ENCODE measurements around the gene LRPPRC.
"Not testable (repeated sequence)": the region's sequence is repeated elsewhere in the genome, so short reads cannot be mapped to it uniquely, and the experiment has no call there.

LRPPRC gene

DNA sequence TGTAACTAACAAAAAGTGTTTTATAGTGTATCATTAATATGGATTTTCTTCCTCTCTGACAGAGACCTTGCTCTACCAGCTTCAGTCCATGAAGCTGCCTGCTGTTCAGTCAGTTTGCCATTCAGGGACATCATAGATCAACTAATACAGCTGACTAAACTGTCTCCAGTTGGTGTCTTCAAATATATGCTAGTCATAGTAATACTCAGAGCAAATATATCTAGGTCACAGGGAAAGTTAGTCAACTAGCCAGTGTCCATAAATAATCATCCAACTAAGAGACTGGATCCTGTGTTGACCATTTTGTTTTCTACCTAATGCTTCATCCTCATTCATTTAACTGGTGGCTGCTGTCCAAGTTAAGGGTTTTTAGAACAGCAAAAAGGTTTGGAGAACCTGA is 38.2 kb upstream of the LRPPRC start:
- H3K4me3 ChIP-seq (ENCODE audit: low read depth, low read length): no peak overlapping the region
- TF ChIP-seq, protein P1, sequence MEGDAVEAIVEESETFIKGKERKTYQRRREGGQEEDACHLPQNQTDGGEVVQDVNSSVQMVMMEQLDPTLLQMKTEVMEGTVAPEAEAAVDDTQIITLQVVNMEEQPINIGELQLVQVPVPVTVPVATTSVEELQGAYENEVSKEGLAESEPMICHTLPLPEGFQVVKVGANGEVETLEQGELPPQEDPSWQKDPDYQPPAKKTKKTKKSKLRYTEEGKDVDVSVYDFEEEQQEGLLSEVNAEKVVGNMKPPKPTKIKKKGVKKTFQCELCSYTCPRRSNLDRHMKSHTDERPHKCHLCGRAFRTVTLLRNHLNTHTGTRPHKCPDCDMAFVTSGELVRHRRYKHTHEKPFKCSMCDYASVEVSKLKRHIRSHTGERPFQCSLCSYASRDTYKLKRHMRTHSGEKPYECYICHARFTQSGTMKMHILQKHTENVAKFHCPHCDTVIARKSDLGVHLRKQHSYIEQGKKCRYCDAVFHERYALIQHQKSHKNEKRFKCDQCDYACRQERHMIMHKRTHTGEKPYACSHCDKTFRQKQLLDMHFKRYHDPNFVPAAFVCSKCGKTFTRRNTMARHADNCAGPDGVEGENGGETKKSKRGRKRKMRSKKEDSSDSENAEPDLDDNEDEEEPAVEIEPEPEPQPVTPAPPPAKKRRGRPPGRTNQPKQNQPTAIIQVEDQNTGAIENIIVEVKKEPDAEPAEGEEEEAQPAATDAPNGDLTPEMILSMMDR (IDR thresholded peaks at IDR 0.05; ENCODE audit: control insufficient read depth, extremely low read depth, insufficient read depth): no peak
- no peak for DNase-seq (ENCODE audit: low read depth)

DNA sequence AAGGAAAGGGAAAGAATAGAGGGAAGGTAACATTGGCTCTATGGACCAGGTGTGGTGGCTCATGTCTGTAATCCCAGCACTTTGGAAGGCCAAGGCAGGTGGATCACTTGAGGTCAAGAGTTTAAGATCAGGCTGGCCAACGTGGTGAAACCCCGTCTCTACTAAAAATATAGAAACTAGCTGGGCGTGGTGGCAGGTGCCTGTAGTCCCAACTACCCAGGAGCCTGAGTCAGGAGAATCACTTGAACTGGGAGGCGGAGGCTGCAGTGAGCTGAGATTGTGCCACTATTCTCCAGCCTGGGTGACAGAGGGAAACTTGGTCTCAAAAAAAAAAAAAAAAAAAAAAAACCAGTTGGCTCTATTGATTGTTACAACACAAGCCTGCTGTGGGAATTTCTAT is 31.3 kb upstream of the LRPPRC start:
- H3K4me3 ChIP-seq (ENCODE audit: low read depth, low read length); DNase-seq (ENCODE audit: low read depth): not testable (repeated sequence)

DNA sequence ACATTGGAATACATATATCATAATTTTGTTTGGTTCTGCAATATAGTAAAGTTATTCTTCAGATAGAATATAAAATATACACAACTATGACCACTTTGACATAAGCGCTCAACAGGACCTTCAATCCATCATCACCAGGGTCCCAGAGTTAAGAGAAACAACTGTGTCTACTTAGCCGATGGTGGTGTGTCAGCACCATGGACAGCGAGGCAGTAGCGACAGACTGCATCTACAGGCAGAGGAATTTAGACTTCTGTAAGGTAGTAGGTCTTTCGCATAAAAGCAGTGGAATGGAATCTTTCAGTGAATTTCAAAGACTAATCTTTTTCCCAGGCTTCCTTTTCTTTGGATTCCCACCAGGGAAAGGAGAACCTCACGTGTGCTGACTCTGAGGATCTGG is 20.5 kb upstream of the LRPPRC start:
- no peak overlapping the region for H3K4me3 ChIP-seq (ENCODE audit: low read depth, low read length)
- DNase-seq (ENCODE audit: low read depth): peak; percentile 7
- TF ChIP-seq, protein P1 (IDR thresholded peaks at IDR 0.05; ENCODE audit: control insufficient read depth, extremely low read depth, insufficient read depth): no peak

- no peak overlapping the region for H3K4me3 ChIP-seq (ENCODE audit: low read depth, low read length)
- no peak for DNase-seq (ENCODE audit: low read depth)
- TF ChIP-seq, protein P1 (IDR thresholded peaks at IDR 0.05; ENCODE audit: control insufficient read depth, extremely low read depth, insufficient read depth): no peak
These were observed 19.4 kb upstream of the LRPPRC start for GRCh38 chr2:44015239-44015638.

DNA sequence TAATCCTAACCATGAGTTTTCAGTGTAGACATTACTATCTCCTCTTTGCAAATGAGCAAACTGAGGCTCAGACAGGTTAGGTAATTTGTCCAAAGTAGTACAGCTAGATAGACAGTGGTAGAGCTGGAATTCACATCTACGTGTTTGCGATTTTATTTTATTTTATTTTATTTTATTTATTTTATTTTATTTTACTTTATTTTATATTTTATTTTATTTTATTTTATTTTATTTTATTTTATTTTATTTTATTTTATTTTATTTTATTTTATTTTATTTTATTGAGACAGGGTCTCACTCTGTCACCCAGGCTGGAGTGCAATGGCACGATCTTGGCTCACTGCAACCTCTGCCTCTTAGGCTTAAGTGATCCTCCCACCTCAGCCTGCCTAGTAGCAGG is 17.4 kb upstream of the LRPPRC start:
- H3K4me3 ChIP-seq (ENCODE audit: low read depth, low read length); DNase-seq (ENCODE audit: low read depth): not testable (repeated sequence)

- DNase-seq (ENCODE audit: low read depth): no peak
- TF ChIP-seq, protein P1 (IDR thresholded peaks at IDR 0.05; ENCODE audit: control insufficient read depth, extremely low read depth, insufficient read depth): no peak
- H3K4me3 ChIP-seq (ENCODE audit: low read depth, low read length): no peak overlapping the region
These were observed 14.5 kb upstream of the LRPPRC start for GRCh38 chr2:44010266-44010665.

DNA sequence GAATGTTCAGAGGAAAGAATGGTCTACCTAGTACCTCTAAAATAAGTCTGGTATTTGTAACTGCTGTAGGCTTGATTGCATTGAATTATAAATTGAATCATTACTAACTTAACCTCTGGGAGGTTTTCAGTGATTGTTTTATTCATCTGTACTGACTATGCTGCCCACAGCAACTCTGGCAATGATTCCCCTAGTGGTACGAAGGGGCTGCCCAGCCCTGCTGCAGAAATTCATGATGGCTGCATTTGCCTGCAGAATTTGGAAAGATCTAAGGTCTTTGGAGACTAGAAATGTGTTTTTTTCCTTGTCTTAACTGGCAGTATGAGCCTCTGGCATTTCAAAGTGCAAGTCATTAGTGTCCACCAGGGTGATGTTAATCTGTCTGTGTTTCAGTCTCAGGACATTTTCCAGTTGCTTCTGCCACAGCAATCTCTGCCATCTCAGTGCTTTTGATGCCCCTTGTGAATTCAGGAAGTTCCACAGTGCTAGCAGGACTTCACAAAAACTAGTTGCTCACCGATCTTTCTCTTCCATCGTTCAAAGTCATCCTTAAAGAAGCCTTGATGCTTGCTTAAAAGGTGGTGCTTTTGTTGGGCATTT is 13.4 kb upstream of the LRPPRC start:
- no peak for DNase-seq (ENCODE audit: low read depth)
- H3K4me3 ChIP-seq (ENCODE audit: low read depth, low read length): no peak overlapping the region
- TF ChIP-seq, protein P1 (IDR thresholded peaks at IDR 0.05; ENCODE audit: control insufficient read depth, extremely low read depth, insufficient read depth): no peak

DNA sequence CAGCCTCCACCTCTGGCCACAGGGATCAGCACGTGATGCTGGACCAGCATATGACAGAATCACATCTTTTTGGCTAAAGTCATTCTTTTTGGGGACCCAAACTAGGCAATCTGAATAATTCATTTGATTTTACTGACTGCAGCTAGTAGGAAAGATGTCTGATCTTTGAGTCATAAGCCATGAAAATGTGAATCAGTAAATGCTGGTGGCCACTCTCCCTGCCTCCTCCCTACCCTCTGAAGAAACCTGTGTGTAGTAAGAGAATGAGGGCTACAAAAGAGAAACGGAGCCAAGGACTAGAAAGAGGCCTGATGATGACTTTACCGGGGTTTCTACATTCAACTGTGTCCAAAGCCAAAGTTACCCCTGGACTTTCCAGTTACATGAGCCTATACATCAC is 10.1 kb upstream of the LRPPRC start:
- no peak for DNase-seq (ENCODE audit: low read depth)
- H3K4me3 ChIP-seq (ENCODE audit: low read depth, low read length): no peak overlapping the region

More for the DNA sequence above, 10.1 kb upstream of the LRPPRC start:
- TF ChIP-seq, protein P1 (IDR thresholded peaks at IDR 0.05; ENCODE audit: control insufficient read depth, extremely low read depth, insufficient read depth): no peak
